Gastroesophageal sphincter (tissue), 3 donors: ENCODE data around the gene KIRREL3.

ENCODE experiments used
- CTCF ChIP-seq, 4 experiments: fragments of 200-600 bp in 2 of 4; fragments of 450-650 bp in 2 of 4; sonication (generic) in 1 of 4; IDR thresholded peaks; one replicate each; pipeline ENCODE4 v1.5.1; 2017 to 2019; ENCODE audit warnings: antibody characterized with exemption in 4 of 4, mild to moderate bottlenecking in 2 of 4, moderate library complexity in 2 of 4
- POLR2A ChIP-seq, 2 donors: fragments of 450-650 bp; IDR thresholded peaks; one replicate each; pipeline ENCODE4 v1.6.1; 2017; ENCODE audit warnings: antibody characterized with exemption in 2 of 2, mild to moderate bottlenecking in 2 of 2, moderate library complexity in 1 of 2

- TF ChIP-seq POLR2A (IDR thresholded peaks at IDR 0.05) (no peak), CTCF (IDR thresholded peaks at IDR 0.05) (no peak)
Measured at GRCh38 chr11:126434950-126435335, 565.6 kb downstream of the KIRREL3 start.
